GM12864 (cell line): ENCODE measurements around the gene TTC39C.

Experiments
- DNase-seq: peaks from one replicate; pipeline ENCODE4 v3.0.0-alpha.2; 2011; ENCODE audit warnings: low read depth
- H3K4me3 ChIP-seq: 2 replicates; pipeline ENCODE4 v1.5.1; 2011; ENCODE audit warnings: mild to moderate bottlenecking, low read depth, low read length, control low read depth
- TF ChIP-seq, protein P1 (sequence below): IDR thresholded peaks from 2 replicates; pipeline ENCODE4 v1.5.1; 2011; ENCODE audit warnings: low read depth, mild to moderate bottlenecking, moderate library complexity, low read length, control low read depth, inconsistent platforms; ENCODE audit errors: missing control alignments

The TTC39C gene

DNA sequence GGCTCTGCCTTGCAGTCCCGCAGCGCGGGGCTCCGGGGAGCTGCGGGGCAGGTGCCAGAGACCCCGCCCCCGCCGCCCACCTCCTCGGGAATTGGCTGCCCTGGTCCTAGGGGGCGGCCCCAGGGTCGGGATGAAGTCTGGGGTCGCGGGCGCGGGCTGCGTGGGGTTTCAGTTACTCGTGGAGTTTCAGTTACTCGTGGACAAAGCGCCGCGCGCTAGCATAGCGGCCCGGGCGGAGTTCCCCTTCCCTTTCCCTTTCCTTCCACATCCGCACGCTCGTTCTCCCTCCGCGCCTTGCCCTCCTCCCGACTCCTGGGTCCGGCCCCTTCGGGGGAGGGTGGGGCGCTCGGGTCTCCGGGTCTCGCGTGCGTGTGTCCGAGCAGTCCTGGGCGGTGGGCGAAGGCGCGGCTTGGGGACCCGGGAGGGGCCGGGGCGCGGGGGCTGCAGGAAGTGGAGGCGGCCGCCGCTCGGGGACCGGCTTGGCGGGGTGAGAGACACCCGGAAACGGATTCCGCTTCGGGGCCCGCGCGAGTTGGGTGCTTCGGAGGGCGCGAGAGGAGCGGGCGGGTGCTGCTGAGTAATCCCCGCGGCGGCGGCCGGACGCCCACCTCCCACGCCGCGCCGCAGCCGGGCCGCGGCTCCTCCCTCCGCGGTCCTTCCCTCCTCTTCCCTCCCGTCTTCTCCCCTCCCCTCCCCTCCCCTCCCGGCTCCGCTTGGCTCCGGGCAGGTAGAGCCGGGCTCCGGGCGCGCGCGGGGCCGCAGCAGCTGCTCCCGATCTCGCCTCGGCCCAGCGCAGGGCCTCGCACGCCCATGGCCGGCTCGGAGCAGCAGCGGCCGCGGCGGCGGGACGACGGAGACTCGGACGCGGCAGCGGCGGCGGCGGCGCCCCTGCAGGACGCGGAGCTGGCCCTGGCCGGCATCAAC lies at the start of gene TTC39C:
TSS of gene TTC39C (plus strand) at position 693 of the 924 bp plus-strand sequence. CDS start at position 811, 118 bp downstream.
- TF ChIP-seq, protein P1, sequence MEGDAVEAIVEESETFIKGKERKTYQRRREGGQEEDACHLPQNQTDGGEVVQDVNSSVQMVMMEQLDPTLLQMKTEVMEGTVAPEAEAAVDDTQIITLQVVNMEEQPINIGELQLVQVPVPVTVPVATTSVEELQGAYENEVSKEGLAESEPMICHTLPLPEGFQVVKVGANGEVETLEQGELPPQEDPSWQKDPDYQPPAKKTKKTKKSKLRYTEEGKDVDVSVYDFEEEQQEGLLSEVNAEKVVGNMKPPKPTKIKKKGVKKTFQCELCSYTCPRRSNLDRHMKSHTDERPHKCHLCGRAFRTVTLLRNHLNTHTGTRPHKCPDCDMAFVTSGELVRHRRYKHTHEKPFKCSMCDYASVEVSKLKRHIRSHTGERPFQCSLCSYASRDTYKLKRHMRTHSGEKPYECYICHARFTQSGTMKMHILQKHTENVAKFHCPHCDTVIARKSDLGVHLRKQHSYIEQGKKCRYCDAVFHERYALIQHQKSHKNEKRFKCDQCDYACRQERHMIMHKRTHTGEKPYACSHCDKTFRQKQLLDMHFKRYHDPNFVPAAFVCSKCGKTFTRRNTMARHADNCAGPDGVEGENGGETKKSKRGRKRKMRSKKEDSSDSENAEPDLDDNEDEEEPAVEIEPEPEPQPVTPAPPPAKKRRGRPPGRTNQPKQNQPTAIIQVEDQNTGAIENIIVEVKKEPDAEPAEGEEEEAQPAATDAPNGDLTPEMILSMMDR, result no peak
- peak within 1 kb of the TSS; percentile 80 for H3K4me3 ChIP-seq
- no peak for DNase-seq

DNA sequence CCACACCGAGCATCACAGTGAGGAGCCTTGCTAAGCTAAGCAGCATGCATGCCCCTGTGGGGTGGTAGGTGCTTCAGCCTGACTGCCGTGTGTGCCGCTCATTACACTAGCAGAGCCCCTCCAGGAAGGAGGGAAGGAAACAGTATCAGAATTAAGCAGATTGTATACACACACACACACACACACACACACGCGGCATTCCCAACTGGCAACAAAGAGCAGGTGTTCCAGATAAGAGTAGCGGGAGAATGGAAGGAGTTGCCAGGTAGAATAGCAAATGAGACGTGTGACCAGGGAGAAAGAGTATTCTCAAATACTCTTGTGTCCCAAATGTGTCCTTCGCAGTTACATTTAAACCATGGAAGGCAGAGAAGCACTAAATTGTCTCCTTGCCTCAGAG lies 47.6 kb upstream of the TTC39C start:
- H3K4me3 ChIP-seq, result no peak overlapping the region
- TF ChIP-seq, protein P1, result no peak
- no peak for DNase-seq

DNA sequence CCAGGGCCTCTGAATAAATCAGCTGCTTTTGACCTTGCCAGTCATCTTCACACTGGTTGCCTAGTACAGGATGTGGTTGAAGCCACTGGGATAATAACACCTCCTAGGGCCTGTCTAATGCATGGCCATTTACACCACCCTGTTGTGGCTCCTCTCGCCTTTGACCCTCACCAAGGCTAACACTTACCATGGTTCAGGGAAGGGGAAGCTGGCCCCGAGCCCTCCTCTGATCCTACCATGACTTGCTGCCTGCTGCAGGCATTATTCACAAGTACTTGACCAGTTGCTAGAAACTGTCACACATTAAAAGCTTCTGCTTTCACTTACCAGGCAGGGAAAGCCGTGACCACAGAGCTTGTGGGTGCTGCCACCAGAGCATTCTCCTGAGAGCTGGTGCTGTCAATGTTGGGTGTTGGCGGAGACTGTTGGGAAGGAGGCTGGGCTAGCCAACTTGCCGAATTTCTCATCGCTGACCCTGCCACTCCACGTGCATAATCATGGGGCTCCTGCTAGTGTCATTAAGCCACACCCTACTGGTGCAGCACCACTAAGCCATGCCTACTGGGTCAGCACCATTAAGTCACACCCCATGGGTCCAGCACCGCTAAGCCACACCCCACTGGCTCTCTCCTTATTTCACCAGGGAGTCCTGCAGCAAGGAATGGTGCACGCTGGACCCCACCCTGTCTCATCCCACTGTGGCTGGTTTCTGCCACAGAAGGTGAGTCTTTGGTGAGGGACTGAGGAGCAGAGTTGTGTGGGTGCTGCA lies 47.0 kb upstream of the TTC39C start:
- TF ChIP-seq, protein P1, result no peak
- no peak overlapping the region for H3K4me3 ChIP-seq
- no peak for DNase-seq

DNA sequence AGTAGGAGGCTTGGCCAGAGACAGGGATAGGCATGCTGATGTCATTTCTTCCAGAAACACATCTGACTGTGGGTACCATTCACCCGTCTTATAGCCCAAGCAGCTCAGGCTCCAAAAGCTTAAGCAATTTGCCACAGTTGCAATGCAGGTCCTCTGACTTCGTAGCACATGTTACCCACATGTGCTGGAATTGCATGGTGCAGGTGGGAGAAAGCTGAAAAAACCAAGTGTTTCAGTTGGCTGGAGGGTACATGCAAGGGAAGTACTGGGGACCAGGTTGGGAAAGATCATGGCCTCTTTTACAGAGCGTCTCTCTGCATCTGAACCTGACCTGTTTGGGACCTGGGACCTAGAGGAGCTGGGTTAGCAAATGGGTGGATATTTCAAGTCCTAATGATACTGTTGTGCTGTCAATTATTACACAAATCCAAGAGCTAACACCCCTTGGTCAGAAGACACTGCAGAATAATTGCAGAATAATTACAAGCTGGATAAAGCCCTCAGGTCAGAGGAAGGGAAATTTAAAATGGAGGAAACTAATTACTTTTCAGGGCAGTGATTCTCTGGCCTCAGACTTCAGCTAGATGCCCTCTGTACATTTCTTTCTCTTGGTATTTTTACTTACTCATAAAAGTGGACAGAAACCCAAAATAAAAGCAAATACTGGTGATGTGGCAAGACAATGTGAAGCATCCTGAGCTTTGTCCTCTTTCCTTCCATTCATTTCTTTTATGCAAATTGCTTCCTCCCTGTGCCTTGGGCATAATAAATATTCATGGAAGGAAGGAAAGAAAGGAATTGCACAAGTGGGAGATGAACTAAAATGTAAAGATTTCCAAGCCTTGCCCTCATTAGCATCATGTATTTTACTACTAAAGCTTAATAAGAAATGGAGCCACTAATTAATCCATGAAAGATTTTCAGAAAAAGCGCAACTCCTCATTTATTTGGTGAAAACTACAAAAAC lies 45.6 kb upstream of the TTC39C start:
- no peak overlapping the region for H3K4me3 ChIP-seq
- no peak for DNase-seq
- TF ChIP-seq, protein P1, result no peak

DNA sequence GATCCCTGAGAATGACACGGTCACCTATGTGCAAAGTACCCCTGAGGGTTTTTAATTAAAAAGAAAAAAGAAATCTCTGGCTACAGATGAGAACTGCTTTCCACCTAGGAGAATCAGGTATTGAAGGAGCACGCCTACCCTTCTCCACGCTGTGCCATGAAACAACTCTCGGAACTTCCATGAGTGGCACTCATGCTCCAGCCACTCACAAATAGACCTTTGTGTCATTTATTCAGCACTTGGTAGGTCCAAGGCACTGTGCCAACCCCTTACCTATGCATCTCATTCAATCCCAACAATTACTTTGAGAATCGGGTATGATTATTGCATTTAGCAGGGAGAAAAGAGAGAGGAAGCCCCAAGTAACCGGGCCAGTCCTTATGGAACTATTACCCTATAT lies 44.9 kb upstream of the TTC39C start:
- TF ChIP-seq, protein P1, result no peak
- no peak overlapping the region for H3K4me3 ChIP-seq
- no peak for DNase-seq

DNA sequence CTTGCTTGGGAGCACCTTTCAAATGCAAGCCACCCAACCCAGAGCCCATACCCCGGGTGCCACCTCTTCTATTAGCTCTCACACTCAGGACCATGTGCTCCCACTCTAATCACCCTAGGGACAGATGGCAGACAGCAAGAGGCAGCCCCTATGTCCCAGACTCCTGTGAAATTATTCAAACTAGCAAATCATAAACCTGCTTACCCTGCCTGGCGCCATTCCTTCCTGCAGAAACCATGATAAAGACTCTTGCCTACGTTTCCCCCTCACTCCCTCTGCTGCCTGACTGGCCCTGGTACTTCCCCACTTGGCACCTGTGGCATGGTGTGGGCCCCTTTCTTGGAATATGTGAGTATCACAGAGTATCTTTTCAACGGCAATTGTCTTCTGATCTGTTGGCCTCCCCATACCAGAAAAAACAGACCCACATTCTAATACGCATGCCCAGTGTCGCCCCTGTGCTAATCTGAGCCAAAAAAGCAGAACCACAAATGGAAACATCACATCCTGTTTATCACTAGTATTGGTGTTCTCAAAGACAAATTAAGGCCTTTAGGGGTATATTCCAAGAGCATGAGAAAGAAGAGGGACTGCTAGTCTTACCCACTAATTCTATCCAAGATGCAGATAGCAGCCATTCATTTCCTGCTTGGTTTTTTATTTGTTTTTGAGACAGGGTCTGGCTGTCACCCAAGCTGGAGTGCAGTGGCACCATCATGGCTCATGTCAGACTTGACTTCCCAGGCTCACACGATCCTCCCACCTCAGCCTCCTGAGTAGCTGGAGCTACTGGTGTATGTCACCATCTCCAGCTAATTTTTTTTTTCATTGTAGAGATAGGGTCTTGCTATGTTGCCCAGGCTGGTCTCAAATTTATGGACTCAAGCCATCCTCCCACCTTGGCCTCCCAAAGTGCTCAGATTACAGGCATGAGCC lies 44.1 kb upstream of the TTC39C start:
- TF ChIP-seq, protein P1, result no peak
- DNase-seq, result no peak
- H3K4me3 ChIP-seq, result no peak overlapping the region
